ENCODE results near the gene HLA-DPA1.
"Not testable (repeated sequence)": the region's sequence is repeated elsewhere in the genome, so short reads cannot be mapped to it uniquely, and the experiment has no call there.

The HLA-DPA1 gene

DNA sequence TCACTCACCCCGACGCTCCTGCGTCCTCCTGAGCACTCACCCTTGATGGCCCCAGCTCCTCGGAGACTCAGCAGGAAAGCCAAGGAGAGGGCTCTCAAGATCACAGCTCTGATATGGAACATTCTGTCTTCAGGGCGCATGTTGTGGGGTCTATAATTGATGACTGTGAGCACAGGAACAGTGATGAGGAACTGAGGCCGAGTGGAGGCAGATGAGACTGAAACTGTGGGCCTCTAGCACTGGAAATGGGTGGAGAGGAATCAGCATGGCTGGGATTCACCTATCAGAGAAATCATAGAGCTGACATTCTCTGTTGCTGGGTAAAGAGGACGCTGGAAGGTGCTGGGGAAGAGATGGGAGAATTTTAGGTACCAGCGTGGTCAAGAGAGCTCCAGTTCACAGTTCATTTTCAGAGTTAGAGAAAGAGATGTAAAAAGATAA, at the start of gene HLA-DPA1:
Gene HLA-DPA1, minus strand, starts transcription at position 219 of the 441 bp plus-strand sequence.
- peak; percentile 27 to 29 for DNase-seq

DNA sequence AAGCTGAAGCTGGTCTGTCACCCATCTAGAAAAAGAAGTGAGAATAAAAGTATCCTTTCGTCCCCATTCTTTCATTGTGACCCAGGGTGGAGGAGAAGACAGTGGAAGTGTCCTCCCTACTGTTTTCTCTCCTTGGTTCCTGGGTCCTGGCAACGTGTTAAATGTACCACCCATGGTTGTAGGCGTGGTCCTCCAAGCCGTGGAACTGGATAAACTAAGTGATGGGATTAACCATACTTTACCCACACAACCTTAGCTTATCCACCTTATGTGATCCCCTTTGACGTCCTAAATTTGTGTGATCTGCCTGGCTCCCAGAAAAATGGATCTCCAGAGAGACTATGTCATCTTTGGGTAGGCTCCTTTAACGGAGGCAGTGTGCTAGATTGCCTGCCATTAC, 49.7 kb upstream of the HLA-DPA1 start:
- DNase-seq = no peak

DNA sequence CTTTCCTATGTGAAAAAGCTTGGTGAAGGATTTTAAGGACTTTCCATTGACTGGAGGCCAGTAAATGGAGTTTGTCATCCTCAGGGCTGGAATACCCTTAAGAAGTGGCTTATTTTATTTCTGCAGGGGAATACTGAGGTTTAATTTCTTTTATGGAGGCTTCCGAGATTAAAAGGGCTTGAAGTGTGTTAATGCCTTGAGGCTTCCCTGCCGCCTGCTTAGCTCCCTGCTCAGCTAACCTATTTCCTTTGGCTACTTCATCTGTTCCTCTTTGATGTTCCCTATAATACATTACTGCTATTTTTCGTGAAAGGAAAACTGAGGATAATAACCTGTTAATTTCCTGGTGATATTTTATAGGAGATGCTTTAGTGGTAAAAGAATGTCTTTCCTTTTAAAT, 46.6 kb upstream of the HLA-DPA1 start:
- no peak for DNase-seq

DNA sequence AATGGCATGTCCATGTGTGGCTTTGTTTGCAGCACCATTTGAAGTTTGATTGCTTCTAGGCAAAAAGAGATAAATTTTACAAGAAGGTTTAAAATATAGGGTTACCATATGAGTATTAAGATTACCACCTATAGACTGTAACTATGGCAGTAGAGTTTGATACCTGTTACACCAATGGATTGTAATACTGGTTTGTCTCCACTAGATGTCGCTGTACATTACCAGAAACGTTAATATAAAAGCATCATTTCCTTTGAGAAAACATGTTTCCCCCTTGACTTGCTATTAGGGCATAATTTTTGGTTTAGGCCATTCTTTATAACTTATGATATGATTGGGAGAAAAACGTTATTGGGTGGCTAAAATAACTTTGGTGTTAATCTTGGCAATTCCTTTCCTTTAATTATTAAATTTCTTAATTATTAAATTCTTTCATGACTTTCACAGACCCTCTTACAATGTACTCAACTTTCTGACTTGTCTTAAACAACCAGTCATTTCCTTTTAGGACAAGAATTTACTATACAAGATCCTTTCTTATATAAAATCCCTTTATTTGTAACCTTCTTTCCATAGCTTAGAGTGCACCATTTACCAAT, 45.2 kb upstream of the HLA-DPA1 start:
- DNase-seq = peak in 1 of 2 donors; percentile 31

DNA sequence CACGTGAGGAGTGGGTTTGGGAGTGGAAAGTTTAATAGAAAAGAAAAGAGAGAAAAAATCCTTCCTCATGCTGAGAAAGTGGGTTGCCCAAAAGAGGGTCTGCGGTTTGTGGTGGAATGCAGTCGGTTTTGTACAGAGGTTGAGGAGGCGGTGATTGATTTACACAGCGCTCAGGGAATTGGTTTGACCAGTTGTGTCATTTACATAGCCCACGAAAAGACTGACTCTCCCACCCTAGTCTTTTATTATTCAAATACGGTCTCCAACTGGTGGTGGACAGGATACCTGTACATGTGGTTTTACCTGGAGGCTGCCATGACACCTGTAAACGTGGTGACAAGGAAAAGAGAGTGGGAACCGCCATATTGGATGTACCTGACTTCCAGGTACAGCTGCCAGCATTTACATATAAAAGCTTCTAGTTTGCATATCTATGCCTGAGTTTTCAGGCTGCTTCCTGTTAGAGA, 44.4 kb upstream of the HLA-DPA1 start:
- DNase-seq = no peak

DNA sequence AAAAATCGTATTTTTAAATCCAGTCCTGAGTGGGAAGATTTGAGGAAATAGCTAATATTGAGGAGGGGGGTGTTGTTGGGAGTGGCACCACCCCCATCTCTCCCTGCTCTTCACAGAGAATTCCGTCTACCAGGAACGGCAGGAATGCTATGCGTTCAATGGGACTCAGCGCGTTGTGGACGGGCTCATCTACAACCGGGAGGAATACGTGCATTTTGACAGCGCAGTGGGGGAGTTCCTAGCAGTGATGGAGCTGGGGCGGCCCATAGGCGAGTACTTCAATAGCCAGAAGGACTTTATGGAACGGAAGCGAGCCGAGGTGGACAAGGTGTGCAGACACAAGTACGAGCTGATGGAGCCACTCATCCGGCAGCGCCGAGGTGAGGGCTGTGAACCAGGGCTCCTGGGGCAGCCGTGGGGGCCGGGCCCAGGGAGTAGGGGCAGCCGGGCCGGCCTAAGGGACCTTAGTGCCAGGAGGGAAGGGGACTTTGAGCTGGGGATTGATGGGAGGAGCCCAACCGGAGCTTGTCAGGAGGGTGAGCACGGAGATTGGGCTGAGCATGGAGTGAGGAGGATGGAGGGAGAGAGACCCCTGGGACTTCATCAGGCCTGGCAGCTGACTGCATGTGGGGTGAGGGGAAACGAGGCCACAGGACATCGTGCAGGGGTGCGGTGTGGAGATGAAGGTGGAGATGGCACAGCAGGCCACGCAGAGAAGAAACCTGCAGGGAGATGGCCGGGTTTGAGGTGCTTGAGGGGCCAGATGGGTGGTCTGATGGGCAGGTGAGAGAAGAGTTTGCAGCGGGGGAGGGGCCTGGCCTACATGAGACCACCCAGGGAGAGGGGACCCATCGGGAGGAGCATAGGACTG, 43.6 kb upstream of the HLA-DPA1 start:
- no peak for DNase-seq

DNA sequence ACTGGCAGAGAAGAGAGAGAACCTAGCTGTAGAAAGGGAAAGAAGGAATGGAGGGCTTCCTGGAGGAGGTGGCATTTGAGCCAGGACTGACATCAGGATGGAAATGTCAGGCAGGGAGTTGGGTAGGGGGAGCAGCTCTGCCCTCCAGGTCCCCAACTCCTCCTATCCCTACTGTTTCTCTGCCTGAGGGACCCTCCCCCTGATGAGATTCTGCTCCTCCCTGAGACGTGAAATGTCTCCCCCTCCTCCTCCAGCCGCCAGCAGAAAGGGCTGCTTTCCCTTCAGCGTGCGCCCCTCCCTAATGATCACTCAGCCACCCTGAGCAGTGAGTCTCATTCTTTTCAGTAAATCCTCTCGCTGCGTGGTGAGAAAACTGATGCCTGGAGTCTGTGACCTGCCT, 43.0 kb upstream of the HLA-DPA1 start:
- DNase-seq = no peak

DNA sequence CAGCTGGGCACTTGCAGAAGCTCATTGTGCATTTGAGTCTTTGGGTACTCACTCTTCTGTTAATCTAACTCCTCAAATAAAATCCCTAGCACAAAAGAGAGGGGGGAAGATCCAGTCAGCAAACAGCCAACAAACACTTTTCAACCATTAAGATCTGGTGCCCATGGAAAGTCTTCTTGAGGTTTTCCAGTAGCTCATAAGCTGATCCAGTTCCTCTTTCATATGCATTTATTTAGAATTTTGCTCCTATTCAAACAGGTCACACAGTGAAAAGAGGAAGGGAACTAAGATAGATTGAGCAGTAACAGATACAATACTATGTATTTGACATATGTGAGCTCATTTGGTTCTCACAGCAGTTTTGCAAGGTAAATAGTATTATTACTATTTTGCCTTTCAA, 41.0 kb upstream of the HLA-DPA1 start:
- no peak for DNase-seq

DNA sequence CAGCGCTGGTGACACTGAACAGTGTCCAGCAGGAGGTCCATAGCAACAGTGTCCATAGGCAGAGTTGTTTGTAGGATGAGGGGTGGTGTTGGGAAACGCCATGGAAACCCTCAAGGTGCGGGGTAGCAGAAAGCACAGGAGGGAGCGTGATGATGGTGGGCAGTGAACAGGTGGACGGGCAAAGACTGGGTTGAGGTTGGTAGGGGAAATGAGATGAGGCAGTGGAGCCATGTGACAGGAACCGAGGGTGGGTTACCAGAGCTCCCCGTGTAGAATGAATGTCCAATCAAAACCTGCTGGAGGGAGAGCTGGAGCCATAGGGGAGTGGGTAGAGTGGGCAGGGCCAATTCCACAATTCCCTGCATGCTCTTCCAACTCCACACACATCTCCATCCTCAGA, 40.3 kb upstream of the HLA-DPA1 start:
- DNase-seq = no peak

DNA sequence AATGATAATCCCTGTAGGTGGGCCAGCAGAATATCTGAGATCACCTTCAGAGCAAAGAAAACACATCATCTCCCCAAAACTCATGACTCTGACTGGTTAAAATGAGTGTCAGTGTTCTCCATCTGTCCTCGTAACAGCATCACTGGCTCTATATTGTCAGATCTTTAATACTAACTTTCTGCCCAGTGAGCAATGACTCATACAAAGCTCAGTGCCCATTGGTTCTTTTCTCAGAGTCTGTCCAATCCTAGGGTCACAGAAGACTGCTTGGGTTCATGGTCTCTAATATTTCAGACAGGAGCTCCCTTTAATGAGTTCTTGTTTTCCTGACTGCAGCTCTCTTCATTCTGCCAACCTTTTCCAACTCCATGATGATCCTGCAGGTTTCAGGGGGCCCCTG, 38.7 kb upstream of the HLA-DPA1 start:
- DNase-seq = peak in 1 of 2 donors; percentile 18

DNA sequence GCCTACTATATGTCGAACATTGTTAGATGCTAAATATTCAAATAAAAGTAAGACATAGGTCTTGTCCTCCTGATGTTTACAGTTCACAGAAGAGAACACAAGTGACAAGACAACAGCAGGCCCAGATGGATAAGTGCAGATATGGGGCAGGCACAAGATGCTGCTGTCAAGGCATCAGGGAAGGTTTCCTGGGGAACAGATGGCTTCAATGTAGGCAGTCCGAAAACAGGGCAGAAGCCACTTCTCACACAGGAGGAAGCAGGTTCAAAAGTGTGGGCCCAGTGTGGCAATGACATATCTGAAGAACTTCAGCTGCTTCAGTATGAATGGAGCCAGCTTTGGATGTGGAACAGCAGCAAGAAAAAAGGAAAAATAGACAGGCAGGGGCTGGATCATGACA, 34.9 kb upstream of the HLA-DPA1 start:
- DNase-seq = no peak

DNA sequence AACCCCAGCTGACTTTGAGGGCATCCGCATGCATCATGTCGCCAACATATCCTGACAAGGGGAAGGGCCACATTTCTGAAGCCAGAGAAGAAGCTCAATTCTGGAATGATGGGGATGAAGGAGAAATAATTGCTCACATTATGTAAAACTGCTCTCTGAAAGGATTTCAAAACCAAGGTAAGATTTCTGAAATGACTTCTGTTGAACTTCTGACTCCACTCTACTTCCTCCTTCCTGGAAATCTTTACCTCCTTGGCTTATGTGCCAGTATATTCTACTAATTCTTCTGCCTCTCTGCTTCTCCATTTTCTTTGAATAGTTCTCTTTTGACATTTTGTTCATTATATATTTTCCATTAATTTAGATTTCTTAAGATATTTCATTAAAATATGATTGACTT, 34.2 kb upstream of the HLA-DPA1 start:
- no peak for DNase-seq

DNA sequence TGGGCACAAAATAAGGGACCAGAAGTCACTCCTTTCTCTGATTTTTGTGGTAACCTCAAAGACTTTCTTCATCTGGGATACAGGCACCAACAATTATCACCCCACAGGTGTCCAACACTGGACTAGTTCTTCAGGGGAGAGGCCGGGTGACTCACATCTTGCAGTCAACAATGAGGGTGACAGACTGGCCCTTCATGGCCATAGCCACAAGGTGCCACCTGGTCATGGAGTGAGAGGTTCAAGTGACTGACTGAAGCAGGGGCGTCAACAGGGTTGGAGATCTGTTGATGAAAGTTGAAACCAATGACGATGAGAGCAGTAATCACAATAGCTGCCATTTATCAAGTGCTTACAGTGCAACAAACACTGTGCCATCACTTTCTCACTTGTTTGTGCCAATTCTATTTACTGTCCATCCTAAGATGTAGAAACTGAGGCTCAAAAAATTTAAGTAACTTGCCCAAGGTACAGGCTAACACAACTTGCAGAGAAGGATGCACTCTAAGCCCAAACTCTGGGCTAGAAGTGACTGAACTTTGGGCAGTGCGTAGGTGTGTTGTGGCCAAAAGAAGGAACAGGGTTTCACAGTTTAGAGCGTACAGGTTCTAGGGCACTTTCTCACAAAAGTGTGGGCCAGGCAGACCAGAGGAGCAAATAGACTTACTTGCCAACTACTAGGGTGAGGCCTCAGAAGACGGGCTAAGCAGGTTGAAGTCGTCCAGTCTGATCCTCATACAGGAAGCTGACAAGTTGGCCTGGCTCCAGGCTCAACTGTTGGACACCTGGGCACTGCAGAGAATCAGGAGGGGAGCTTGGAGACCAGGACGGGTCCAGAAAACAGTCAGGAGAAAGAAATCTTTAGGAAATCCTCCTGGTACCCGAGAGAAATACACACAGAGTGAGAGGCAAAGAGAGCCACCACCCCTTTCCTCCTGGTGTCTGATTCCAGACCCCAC, 32.7 kb upstream of the HLA-DPA1 start:
- no peak for DNase-seq

DNA sequence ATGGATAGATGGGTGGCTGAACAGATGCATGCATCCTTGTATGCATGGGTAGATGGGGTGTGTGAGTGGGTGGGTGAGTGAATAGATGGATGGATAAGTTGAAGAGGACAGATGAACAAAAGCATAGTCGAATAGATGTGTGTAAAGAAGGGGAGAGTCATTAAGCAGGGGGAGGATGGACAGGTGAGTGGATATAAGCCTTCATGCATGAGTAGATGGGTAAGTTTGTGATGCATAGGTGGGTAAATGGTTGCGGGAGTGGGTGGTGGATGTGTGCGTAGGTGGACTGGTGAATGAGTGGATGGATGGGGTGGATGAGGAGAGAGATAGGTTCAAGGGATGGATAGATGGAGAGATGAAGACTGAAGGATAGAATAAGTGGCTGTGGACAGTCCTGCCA, 31.9 kb upstream of the HLA-DPA1 start:
- DNase-seq = no peak

DNA sequence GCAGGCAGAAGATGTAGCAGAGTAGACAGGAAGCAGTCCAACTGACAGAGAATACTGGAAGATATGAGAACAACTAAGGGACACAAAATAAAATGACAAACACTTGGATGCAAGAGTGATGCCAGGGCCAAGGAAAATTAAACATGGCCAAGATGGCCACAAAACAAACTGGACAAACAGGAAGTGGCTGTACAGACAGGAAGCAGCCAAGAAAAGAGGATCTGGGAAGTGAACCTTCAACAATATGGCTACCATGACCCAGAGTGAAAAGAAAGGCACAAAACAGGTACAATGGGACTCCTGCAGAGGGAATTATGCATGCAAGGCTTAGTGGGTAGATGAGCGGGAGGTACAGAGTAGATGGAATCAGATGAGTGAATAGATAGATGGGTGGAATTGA, 31.4 kb upstream of the HLA-DPA1 start:
- no peak for DNase-seq

DNA sequence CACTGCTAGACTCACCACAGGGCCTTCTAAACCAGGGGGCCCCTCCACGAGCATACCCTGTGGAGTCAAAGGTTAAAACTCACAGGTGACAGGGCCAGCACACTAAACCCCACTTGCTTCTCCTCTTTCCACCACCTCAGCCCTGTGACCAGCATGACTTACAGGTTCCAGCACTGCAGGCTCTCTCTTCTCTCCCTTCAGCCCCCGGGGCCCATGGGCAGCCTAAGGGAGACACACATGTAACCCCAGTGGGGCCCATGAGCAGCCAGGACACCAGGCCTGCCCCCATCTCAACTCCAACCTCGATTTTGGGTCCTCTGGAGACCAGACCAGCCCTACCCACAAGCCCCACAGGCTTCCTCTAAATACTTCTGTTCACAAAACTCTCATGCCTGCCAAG, 30.3 kb upstream of the HLA-DPA1 start:
- DNase-seq = no peak

DNA sequence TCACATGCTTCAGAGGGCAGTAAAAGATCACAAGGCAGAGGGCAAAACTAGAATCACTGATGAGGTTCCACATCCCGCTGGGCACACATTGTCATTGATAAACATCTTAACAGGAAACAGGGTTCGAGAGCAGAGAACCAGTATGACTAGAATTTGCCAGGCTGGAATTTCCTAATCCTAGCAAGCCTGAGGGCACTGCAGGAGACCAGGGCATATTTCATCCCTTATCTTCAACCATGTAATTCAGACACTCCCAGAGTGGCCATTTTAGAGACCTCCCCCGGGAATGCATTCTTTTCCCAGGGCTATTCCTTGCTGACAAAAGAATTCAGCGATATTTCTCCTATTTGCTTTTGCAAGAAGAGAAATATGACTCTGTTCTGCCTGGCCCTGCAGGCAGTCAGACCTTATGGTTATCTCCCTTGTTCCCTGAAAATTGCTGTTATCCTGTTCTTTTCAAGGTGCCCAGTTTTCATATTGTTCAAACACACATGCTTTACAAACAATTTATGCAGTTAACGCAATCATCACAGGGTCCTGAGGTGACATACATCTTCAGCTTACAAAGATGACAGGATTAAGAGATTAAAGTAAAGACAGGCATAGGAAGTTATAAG, 27.8 kb upstream of the HLA-DPA1 start:
- not testable (repeated sequence) for DNase-seq

DNA sequence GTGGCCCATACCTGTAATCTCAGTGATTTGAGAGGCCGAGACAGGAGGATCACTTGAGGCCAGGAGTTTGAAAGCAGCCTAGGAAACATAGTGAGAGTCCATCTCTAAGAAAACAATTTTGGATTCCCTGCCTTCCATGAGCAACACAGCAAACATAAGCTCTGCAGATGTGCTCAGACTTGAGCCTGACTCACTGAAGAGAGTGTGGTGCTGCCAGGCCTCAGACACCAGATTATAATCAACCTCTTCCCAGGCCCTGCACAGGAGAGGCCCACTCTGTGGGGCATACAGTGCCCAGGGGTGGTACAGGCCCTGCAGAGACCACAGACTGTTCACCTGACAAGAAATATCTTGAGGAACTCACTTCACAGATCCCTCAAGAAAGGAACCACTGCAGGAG, 22.2 kb upstream of the HLA-DPA1 start:
- no peak for DNase-seq

DNA sequence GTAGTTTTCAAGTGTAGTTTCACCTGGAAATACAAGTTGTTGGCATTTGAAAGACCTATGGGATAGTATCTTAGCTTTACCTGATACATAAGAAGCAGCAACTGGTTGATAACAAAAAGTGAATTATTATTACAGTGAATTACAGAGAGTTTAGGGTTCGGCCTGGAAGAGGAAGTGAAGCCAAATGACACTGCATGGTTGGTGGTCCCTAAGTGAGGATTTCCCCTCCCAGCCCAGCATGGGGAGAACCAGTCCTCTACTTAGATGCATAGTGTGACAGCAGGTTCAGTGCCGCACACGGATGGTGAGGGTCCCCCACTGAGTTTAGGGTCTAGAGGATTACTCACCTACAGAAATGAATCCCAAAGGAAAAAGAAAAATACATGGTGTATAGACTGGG, 20.4 kb upstream of the HLA-DPA1 start:
- DNase-seq = no peak

DNA sequence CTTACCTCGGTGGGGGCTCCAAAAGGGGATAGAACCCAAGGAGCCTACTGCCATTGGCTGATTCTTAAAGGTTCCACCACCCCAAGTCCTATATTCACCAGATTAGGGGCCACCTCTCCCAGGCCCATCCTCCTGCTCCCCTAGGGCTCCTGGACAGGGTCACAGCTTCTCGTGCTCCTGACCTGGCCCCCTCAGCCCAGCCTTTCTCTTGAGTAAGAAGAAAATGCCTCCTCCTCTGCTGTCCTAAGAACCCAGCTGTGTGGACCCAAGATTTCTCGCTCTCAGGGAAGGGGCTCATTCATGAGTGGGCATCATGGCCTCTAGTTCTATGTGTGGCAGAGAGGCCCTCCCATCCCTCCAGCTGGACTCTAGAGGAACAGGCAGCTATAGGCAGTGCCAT, 18.9 kb upstream of the HLA-DPA1 start:
- no peak for DNase-seq

DNA sequence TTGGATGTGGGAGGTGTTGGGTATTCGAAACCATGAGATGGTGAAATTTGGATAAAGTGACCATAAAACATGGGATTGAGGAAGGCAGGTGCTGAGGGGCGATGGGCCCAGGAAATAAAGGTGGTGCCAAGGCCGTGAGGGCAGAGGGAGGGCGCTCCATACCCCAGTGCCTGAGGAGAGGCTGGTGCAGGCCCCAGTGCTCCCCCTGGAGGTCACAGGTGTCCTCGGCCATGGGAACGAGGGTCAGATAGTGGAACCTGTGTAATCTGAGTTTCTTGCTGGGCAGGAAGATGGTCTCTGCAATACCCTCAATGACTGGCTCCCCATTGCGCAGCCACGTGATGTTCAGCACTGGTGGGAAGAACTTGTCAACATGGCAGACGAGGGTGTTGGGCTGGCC, 18.5 kb upstream of the HLA-DPA1 start:
- peak; percentile 52 to 56 for DNase-seq

DNA sequence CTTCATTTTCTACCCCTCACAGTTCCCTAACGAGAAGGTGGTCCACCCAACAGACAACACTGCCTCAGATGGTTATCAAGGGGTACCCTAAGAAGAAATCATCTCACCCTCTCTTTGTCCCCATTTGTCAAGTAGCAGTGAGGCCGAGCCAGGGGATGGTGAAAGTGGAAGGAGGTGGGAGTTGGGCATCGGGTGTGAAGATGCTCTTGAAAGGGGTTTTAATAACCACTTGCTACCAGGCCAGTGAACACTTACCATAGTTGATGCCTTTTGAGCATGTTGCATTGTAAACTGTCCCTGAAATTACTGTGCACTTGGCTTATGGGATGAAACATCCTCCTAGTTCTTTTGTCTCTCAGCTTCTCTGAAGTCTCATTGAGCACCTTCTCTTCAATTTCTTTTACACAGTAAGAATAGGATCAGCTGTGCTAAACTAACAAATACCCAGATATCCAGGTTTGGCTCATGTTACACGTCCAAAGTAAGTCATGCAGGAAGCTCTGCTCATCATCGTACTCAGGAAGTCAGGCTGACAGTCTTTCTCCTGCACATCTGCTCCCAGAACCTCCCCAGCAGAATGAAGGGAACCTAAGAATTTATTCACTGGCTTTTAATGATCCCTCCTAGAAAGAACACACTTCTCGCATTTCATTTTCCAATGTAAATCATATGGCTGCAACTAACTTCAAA, 15.6 kb upstream of the HLA-DPA1 start:
- DNase-seq = no peak
